ENCODE measurements around the gene SPATA17. TPM values are rescaled to one million over a fixed set of nuclear protein-coding genes. Genes with fewer than 3 reads are reported as not detected.

The SPATA17 gene
- total and polyA plus RNA-seq, 4 donors = 3.3 to 13.4 (median 7.0) TPM

DNA sequence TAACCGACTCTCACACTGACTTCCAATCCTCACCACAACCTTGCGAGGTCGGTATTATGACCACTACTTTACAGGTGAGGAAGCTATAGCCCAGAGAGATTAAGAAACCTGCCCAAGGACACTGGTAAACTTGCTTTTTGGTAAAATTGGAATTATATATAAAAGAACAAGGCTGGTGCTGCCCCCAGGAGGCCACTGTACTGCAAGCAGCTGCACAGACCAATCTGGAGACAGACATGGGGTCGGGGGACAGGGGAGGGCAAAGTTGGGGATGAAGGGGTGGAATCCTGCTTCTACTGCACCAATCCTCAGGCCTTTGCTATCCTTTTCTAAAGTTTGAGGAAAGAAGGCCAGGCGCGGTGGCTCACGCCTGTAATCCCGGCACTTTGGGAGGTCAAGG lies 280.8 kb downstream of the SPATA17 start:
- Histone ChIP-seq H3K9me3 (ENCODE audit: control insufficient read depth in 4 of 4, insufficient read depth in 3 of 4, low read length in 3 of 4) (no peaks in the 10 kb centered on the region), H3K4me3 (no peak overlapping the region), H3K27ac (ENCODE audit: low read depth in 1 of 2, low read length in 1 of 2) (no peak overlapping the region), H3K27me3 (ENCODE audit: control insufficient read depth in 3 of 3, insufficient read depth in 3 of 3, low read length in 2 of 3) (peaks cover 0 to 10% (median 0%) of the 10 kb centered on the region in 3 donors), H3K4me1 (ENCODE audit: control insufficient read depth in 5 of 5, insufficient read depth in 5 of 5, low read length in 5 of 5) (peaks cover 0 to 2% (median 0%) of the 10 kb centered on the region in 5 donors), H3K9ac (ENCODE audit: insufficient read depth in 1 of 2, low read length in 2 of 2) (no peak overlapping the region), H3K36me3 (ENCODE audit: control insufficient read depth in 4 of 4, insufficient read depth in 4 of 4, low read length in 4 of 4) (no peaks in the 10 kb centered on the region)
- 89 to 91% methylated on average over 8 of the region's 8 CpGs for WGBS, 2 donors
- TF ChIP-seq, protein P1, sequence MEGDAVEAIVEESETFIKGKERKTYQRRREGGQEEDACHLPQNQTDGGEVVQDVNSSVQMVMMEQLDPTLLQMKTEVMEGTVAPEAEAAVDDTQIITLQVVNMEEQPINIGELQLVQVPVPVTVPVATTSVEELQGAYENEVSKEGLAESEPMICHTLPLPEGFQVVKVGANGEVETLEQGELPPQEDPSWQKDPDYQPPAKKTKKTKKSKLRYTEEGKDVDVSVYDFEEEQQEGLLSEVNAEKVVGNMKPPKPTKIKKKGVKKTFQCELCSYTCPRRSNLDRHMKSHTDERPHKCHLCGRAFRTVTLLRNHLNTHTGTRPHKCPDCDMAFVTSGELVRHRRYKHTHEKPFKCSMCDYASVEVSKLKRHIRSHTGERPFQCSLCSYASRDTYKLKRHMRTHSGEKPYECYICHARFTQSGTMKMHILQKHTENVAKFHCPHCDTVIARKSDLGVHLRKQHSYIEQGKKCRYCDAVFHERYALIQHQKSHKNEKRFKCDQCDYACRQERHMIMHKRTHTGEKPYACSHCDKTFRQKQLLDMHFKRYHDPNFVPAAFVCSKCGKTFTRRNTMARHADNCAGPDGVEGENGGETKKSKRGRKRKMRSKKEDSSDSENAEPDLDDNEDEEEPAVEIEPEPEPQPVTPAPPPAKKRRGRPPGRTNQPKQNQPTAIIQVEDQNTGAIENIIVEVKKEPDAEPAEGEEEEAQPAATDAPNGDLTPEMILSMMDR (IDR thresholded peaks at IDR 0.05; ENCODE audit: control extremely low read depth, extremely low read depth) = no peak
- ATAC-seq (ENCODE audit: insufficient read depth, low FRiP score) = no peak
- DNase-seq = peak in 1 of 3 donors; percentile 21

DNA sequence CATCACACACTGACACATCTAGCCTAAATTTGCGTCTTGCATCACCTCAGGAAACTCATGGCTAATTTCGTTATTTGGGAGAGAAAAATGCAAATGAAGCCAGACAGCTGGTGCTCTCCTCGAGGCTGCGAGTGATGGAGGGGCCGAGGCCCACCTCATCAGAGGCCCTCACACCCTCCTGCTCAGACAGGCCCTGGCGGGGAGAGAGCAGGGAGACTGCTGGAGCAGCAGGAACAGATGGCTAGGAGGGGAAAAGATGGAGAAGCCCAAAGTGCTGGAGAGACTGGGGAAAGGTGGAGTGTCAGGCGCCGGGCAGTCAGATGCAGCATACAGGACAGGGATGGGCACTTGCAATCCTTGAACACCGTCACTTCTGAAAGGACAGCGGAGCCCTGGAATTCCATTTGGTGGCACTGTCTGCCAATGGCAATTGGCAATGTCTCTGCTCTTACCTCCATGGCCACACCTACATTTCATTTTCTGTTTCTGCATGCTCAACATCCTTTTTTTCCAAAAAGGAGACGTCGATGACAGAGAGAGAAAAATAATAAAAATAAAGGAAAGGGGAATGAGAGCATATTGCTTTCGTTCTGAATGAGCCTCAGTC lies 286.2 kb downstream of the SPATA17 start:
- no peaks in the 10 kb centered on the region for H3K9me3 ChIP-seq (ENCODE audit: control insufficient read depth in 4 of 4, insufficient read depth in 3 of 4, low read length in 3 of 4)
- no peak overlapping the region for H3K27ac ChIP-seq (ENCODE audit: low read depth in 1 of 2, low read length in 1 of 2)
- no peak overlapping the region for H3K9ac ChIP-seq (ENCODE audit: insufficient read depth in 1 of 2, low read length in 2 of 2)
- H3K36me3 ChIP-seq (ENCODE audit: control insufficient read depth in 4 of 4, insufficient read depth in 4 of 4, low read length in 4 of 4) = no peaks in the 10 kb centered on the region
- 60% methylated on average over 13 of the region's 13 CpGs for WGBS, 2 donors
- ATAC-seq (ENCODE audit: insufficient read depth, low FRiP score) (no peak), DNase-seq (peak in 2 of 3 donors; percentile 12 to 23)
- H3K4me1 ChIP-seq (ENCODE audit: control insufficient read depth in 5 of 5, insufficient read depth in 5 of 5, low read length in 5 of 5) = peaks cover 0 to 14% (median 0%) of the 10 kb centered on the region in 5 donors
- H3K27me3 ChIP-seq (ENCODE audit: control insufficient read depth in 3 of 3, insufficient read depth in 3 of 3, low read length in 2 of 3) = peaks cover 0 to 13% (median 0%) of the 10 kb centered on the region in 3 donors
- TF ChIP-seq, protein P1 (IDR thresholded peaks at IDR 0.05; ENCODE audit: control extremely low read depth, extremely low read depth) = no peak
- H3K4me3 ChIP-seq = no peak overlapping the region

DNA sequence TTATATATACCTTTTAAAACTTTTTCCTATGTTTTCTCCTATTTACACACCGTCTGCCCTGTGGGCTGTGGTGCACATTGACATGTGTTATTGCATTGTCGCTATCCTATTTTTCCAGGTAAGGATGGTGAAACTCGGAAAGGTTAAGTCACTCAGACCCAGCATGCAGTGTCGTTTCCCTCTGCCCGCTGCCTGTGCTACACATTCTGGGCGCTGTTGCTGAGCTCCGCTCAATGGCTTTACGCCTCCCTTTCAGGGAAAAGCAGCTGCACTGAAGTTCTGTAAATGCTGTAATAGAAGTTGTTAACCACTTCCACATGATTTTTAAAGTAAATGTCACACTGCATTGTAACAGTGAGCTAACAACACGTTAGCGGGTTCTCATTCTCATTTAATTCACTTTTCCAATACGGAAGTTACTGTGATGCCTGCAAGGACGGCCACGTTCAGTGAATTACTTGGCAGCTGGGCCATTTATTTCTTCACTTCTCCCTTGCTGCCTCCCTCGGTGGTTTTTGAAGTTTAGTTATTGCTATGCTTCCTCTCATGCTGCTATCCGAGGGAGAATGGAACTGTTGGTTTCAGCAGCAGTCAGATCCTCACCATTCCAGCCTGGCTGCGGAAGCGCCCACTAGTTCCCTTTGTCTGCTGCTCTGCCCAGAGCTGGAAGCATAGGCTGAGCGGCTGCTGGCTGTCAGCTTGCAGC lies 288.7 kb downstream of the SPATA17 start:
- Histone ChIP-seq H3K27me3 (ENCODE audit: control insufficient read depth in 3 of 3, insufficient read depth in 3 of 3, low read length in 2 of 3) (peaks cover 0 to 34% (median 7%) of the 10 kb centered on the region in 3 donors), H3K9me3 (ENCODE audit: control insufficient read depth in 4 of 4, insufficient read depth in 3 of 4, low read length in 3 of 4) (peaks cover 0 to 3% (median 0%) of the 10 kb centered on the region in 4 donors), H3K4me1 (ENCODE audit: control insufficient read depth in 5 of 5, insufficient read depth in 5 of 5, low read length in 5 of 5) (peaks cover 0 to 16% (median 0%) of the 10 kb centered on the region in 5 donors), H3K9ac (ENCODE audit: insufficient read depth in 1 of 2, low read length in 2 of 2) (peak overlapping the region in 1 of 2 donors; percentile 17), H3K36me3 (ENCODE audit: control insufficient read depth in 4 of 4, insufficient read depth in 4 of 4, low read length in 4 of 4) (no peaks in the 10 kb centered on the region), H3K27ac (ENCODE audit: low read depth in 1 of 2, low read length in 1 of 2) (no peak overlapping the region), H3K4me3 (no peak overlapping the region)
- WGBS, 2 donors = 59 to 62% methylated on average over 18 of the region's 18 CpGs
- ATAC-seq (ENCODE audit: insufficient read depth, low FRiP score) = no peak
- TF ChIP-seq, protein P1 (IDR thresholded peaks at IDR 0.05; ENCODE audit: control extremely low read depth, extremely low read depth) = no peak
- peak; percentile 55 to 73 (median 73) for DNase-seq

Small RNA genes lying within 50 kb of the gene (small RNA-seq; reads per million reads assigned to genes)
- gene UBBP2 (ENCODE audit: low replicate concordance) = not detected

Other genes with a start within 250 kb of the SPATA17 start
- gene GPATCH2, start 254 bp upstream of the SPATA17 start, total RNA-seq = 10 to 100 TPM; 12.1 to 31.0 TPM
- 1 to 10 TPM; 3.2 to 4.5 TPM for gene GPATCH2, start 254 bp upstream of the SPATA17 start, polyA plus RNA-seq